H1 (cell line): ENCODE results near the gene MRTFA. TPM values are rescaled to one million over a fixed set of nuclear protein-coding genes. Genes with fewer than 3 reads are reported as not detected.

Source experiments
- CTCF ChIA-PET: fragments of 300-600 bp; sonication (Branson Sonifier 250); formaldehyde crosslinking; loops from one replicate; lab custom pipeline; 2021; ENCODE audit not compliant: partially characterized antibody; lab: Charles Lee
- POLR2A ChIA-PET: fragments of 300-600 bp; sonication (Branson Sonifier 250); formaldehyde crosslinking; loops from one replicate; lab custom pipeline; 2021; ENCODE audit warnings: inconsistent platforms; ENCODE audit not compliant: partially characterized antibody; lab: Charles Lee
- DNase-seq, 2 experiments: peaks; one replicate each; pipeline versions ENCODE4 v3.0.0 to v3.0.0-alpha.2; 2010 to 2022; ENCODE audit warnings: low spot score in 2 of 2, low read depth in 1 of 2, mixed read lengths in 1 of 2
- FAIRE-seq: peaks from 2 replicates; lab custom pipeline; 2011; peaks lifted over from hg19 to GRCh38; lab: Jason Lieb, UNC
- H2AFZ ChIP-seq: 2 replicates; pipeline ENCODE4 v1.8.1; 2012; ENCODE audit warnings: low read length, inconsistent platforms
- H2AK5ac ChIP-seq: 2 replicates; pipeline ENCODE4 v1.6.1; 2013; ENCODE audit warnings: low read depth, low read length
- H2BK120ac ChIP-seq: replicated peaks from 2 replicates; pipeline ENCODE3; 2013; ENCODE audit warnings: low read depth, low read length, inconsistent platforms
- H2BK12ac ChIP-seq: 2 replicates; pipeline ENCODE4 v1.6.1; 2013; ENCODE audit warnings: low read depth, low read length
- H2BK15ac ChIP-seq: 2 replicates; pipeline ENCODE4 v1.6.1; 2013; ENCODE audit warnings: low read length
- H2BK20ac ChIP-seq: 2 replicates; pipeline ENCODE4 v1.6.1; 2013; ENCODE audit warnings: low read length
- H2BK5ac ChIP-seq: 2 replicates; pipeline ENCODE4 v1.6.1; 2013; ENCODE audit warnings: low read depth, low read length
- H3K14ac ChIP-seq: 2 replicates; pipeline ENCODE4 v1.6.1; 2013; ENCODE audit warnings: inconsistent platforms; ENCODE audit not compliant: insufficient read length
- H3K18ac ChIP-seq: 2 replicates; pipeline ENCODE4 v1.6.1; 2013; ENCODE audit warnings: low read length; ENCODE audit errors: extremely low read depth
- H3K23ac ChIP-seq: 2 replicates; pipeline ENCODE4 v1.6.1; 2013; ENCODE audit warnings: inconsistent platforms; ENCODE audit not compliant: insufficient read length
- H3K23me2 ChIP-seq: 2 replicates; pipeline ENCODE4 v1.6.1; 2013; ENCODE audit warnings: low read depth, low read length
- H3K27ac ChIP-seq: 2 replicates; pipeline ENCODE4 v1.6.1; 2011; ENCODE audit warnings: low read depth, low read length, inconsistent platforms
- H3K27me3 ChIP-seq, 4 experiments: replicated peaks in 1 of 4; 1 replicate in 1 of 4; 2 replicates in 3 of 4; pipeline versions ENCODE4 v1.6.1 to v1.8.1; 2011 to 2013; ENCODE audit warnings: low read length in 3 of 4, mild to moderate bottlenecking in 3 of 4, inconsistent platforms in 2 of 4, mixed read lengths in 2 of 4, moderate library complexity in 1 of 4; ENCODE audit not compliant: control insufficient read depth in 3 of 4, insufficient read depth in 3 of 4; ENCODE audit errors: extremely low read depth in 1 of 4
- H3K36me3 ChIP-seq, 4 experiments: 2 replicates each; pipeline versions ENCODE4 v1.6.1 to v1.8.1; 2011 to 2013; ENCODE audit warnings: mild to moderate bottlenecking in 4 of 4, low read length in 3 of 4, moderate library complexity in 2 of 4, control low read depth in 1 of 4, inconsistent platforms in 1 of 4; ENCODE audit not compliant: insufficient read depth in 4 of 4, control insufficient read depth in 2 of 4
- H3K4ac ChIP-seq: replicated peaks from 2 replicates; pipeline ENCODE3; 2013; ENCODE audit warnings: low read length, low read depth, mixed read lengths, inconsistent platforms; ENCODE audit not compliant: insufficient read length
- H3K4me1 ChIP-seq, 4 experiments: replicated peaks in 1 of 4; 1 replicate in 1 of 4; 2 replicates in 3 of 4; pipeline versions ENCODE4 v1.6.1 to v1.8.1; 2011 to 2013; ENCODE audit warnings: low read length in 3 of 4, inconsistent platforms in 2 of 4, mixed read lengths in 1 of 4; ENCODE audit not compliant: insufficient read depth in 4 of 4, control insufficient read depth in 3 of 4
- H3K4me2 ChIP-seq, 2 experiments: 2 replicates each; pipeline versions ENCODE4 v1.6.1 to v1.8.1; 2011 to 2013; ENCODE audit warnings: low read depth in 2 of 2, low read length in 2 of 2, control low read depth in 1 of 2, inconsistent platforms in 1 of 2, mild to moderate bottlenecking in 1 of 2; ENCODE audit not compliant: insufficient read depth in 1 of 2
- H3K4me3 ChIP-seq, 4 experiments: fragments of 200-600, 300-600 bp in 1 of 4; sonication (generic), shearing (Covaris generic), sonication (Bioruptor Twin) in 1 of 4; 2 replicates each; pipeline versions ENCODE4 v1.5.1 to v1.8.1; 2011 to 2016; ENCODE audit warnings: low read length in 4 of 4, low read depth in 3 of 4, control low read depth in 2 of 4, inconsistent platforms in 2 of 4, mild to moderate bottlenecking in 2 of 4, mixed read lengths in 1 of 4, moderate library complexity in 1 of 4; ENCODE audit not compliant: insufficient read depth in 2 of 4; ENCODE audit errors: extremely low read depth in 1 of 4
- H3K56ac ChIP-seq: replicated peaks from 2 replicates; pipeline ENCODE3; 2013; ENCODE audit warnings: low read depth, mild to moderate bottlenecking, mixed read lengths, low read length, inconsistent platforms; ENCODE audit not compliant: insufficient read length
- H3K79me1 ChIP-seq: 2 replicates; pipeline ENCODE4 v1.6.1; 2013; ENCODE audit warnings: low read depth, low read length, control low read depth
- H3K79me2 ChIP-seq, 2 experiments: 2 replicates each; pipeline versions ENCODE4 v1.6.1 to v1.8.1; 2012 to 2013; ENCODE audit warnings: low read length in 2 of 2, mild to moderate bottlenecking in 2 of 2, inconsistent platforms in 1 of 2; ENCODE audit not compliant: insufficient read depth in 2 of 2, control insufficient read depth in 1 of 2
- H3K9ac ChIP-seq, 4 experiments: replicated peaks in 1 of 4; 1 replicate in 1 of 4; 2 replicates in 3 of 4; pipeline versions ENCODE4 v1.6.1 to v1.8.1; 2011 to 2013; ENCODE audit warnings: low read depth in 3 of 4, low read length in 3 of 4, control low read depth in 2 of 4, mild to moderate bottlenecking in 2 of 4, moderate library complexity in 2 of 4, inconsistent platforms in 1 of 4; ENCODE audit errors: extremely low read depth in 1 of 4
- H3K9me3 ChIP-seq, 2 experiments: 2 replicates each; pipeline versions ENCODE4 v1.6.1 to v1.8.1; 2012 to 2013; ENCODE audit warnings: mild to moderate bottlenecking in 2 of 2, moderate library complexity in 2 of 2, control low read depth in 1 of 2, inconsistent platforms in 1 of 2, low read depth in 1 of 2, low read length in 1 of 2, mixed read lengths in 1 of 2; ENCODE audit not compliant: insufficient read depth in 2 of 2
- H4K20me1 ChIP-seq, 2 experiments: replicated peaks in 1 of 2; 2 replicates each; pipeline versions ENCODE3 to v1.8.1; 2011 to 2013; ENCODE audit warnings: inconsistent platforms in 2 of 2, low read length in 2 of 2, mild to moderate bottlenecking in 1 of 2; ENCODE audit not compliant: insufficient read depth in 2 of 2, control insufficient read depth in 1 of 2
- H4K5ac ChIP-seq: 2 replicates; pipeline ENCODE4 v1.6.1; 2013; ENCODE audit warnings: low read length, low read depth, mixed read lengths, inconsistent platforms; ENCODE audit not compliant: insufficient read length
- H4K8ac ChIP-seq: 2 replicates; pipeline ENCODE4 v1.8.0; 2013; ENCODE audit warnings: mild to moderate bottlenecking, moderate library complexity, low read length, inconsistent platforms; ENCODE audit not compliant: insufficient read depth; ENCODE audit errors: extremely low read depth
- H4K91ac ChIP-seq: replicated peaks from 2 replicates; pipeline ENCODE3; 2013; ENCODE audit warnings: low read length, mixed read lengths, inconsistent platforms; ENCODE audit not compliant: insufficient read length
- FOSL1 ChIP-seq: IDR thresholded peaks from 2 replicates; pipeline ENCODE4 v1.6.1; 2011; ENCODE audit warnings: mild to moderate bottlenecking, low read depth, low read length, moderate library complexity; ENCODE audit not compliant: insufficient read depth
- HDAC6 ChIP-seq: IDR thresholded peaks from one replicate; pipeline ENCODE4 v1.7.1; 2012; ENCODE audit warnings: low read depth, mild to moderate bottlenecking, inconsistent platforms, low read length, moderate library complexity
- JUN ChIP-seq: IDR thresholded peaks from 2 replicates; pipeline ENCODE4 v1.6.1; 2011; ENCODE audit warnings: low read depth, mild to moderate bottlenecking, improper control_type of control experiment, low read length
- MAX ChIP-seq: IDR thresholded peaks from 2 replicates; pipeline ENCODE4 v1.6.1; 2012; ENCODE audit warnings: inconsistent platforms
- NANOG ChIP-seq: IDR thresholded peaks from 2 replicates; pipeline ENCODE4 v1.6.1; 2011; ENCODE audit warnings: low read length, low read depth, mild to moderate bottlenecking, inconsistent platforms; ENCODE audit not compliant: insufficient read depth, poor library complexity, severe bottlenecking
- POLR2AphosphoS5 ChIP-seq: IDR thresholded peaks from 2 replicates; pipeline ENCODE4 v1.6.1; 2011; ENCODE audit warnings: low read depth, low read length
- TAF1 ChIP-seq: IDR thresholded peaks from 2 replicates; pipeline ENCODE4 v1.6.1; 2011; ENCODE audit warnings: mild to moderate bottlenecking, low read depth, low read length
- WGBS, 2 experiments: shearing (Covaris generic) in 1 of 2; methylation state at CpG; one replicate each; pipeline versions ENCODE4 v1.1.6 to v1.1.7; 2013 to 2015; ENCODE audit warnings: low lambda C conversion rate in 2 of 2, mixed read lengths in 2 of 2, inconsistent platforms in 1 of 2, low coverage in 1 of 2, missing lambda C conversion rate in 1 of 2; ENCODE audit not compliant: insufficient replicate concordance in 2 of 2, insufficient coverage in 1 of 2, insufficient read length in 1 of 2; ENCODE audit errors: extremely low coverage in 1 of 2, missing lambda C conversion rate in 1 of 2; 5-methylcytosine and 5-hydroxymethylcytosine counted together
- polyA plus RNA-seq, 7 experiments: library from polyadenylated mRNA; depleted of rRNA in 3 of 7; stranded (reverse) in 5 of 7; unstranded in 2 of 7; fragments of >200 nt in 5 of 7; fragments of 200-250 nt in 2 of 7; gene quantifications; 1 replicate in 5 of 7; 2 replicates in 1 of 7; 4 replicates in 1 of 7; pipeline versions ENCODE4 v1.2.1 to v1.2.3, GENCODE V29; 2011 to 2013; ENCODE audit warnings: missing spikeins in 2 of 7, mixed read lengths in 2 of 7
- total RNA-seq: library from RNA; stranded (reverse); fragmentation: NEBNext Ultra II Directional; extraction: Animal tissue kit (Norgen Biotek cat#: 25700); gene quantifications from 2 replicates; pipeline ENCODE4 v1.2.1, GENCODE V29; 2021

MRTFA gene
- total and polyA plus RNA-seq, 2 of the 8 experiments (the other 6 are each of a cell fraction or from before 2014, with no cell fraction given) = 5.4 to 37.9 TPM

DNA sequence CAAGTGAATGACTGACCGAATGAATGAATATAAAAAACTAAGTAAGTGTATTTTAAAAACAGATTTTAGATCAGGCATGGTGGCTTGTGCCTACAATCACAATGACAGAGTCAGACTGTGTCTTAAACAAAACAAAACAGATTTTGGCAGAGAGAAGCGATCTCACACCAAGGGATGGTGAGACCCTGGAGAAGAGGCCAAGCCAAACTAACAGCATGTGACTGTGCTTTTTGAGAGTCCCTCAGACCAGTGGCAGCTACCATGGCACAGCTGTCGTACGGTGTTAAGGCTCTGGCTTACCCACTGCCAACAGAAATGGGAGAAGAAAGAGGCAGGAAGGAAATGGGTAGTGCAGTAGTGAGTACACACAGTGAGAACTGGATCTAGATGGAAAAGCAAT is 205.5 kb downstream of the MRTFA start:
- Histone ChIP-seq H2BK15ac (no peak overlapping the region), H3K23me2 (no peaks in the 10 kb centered on the region), H3K4me2 (no peak overlapping the region), H2BK120ac (no peak overlapping the region), H3K4me1 (no peaks in the 10 kb centered on the region), H4K8ac (no peak overlapping the region), H3K9me3 (no peaks in the 10 kb centered on the region), H3K18ac (no peak overlapping the region), H3K9ac (no peak overlapping the region), H3K14ac (no peak overlapping the region), H4K5ac (no peak overlapping the region), H3K79me2 (no peaks in the 10 kb centered on the region), H3K27me3 (no peaks in the 10 kb centered on the region), H2AFZ (no peak overlapping the region), H4K91ac (no peak overlapping the region), H4K20me1 (peaks cover 0 to 3% of the 10 kb centered on the region in 2 experiments), H3K36me3 (peaks cover 0 to 13% (median 4%) of the 10 kb centered on the region in 4 experiments; a peak in 5 of 8 replicates), H3K23ac (no peak overlapping the region), H2BK12ac (no peak overlapping the region), H2BK5ac (no peak overlapping the region), H3K4me3 (no peak overlapping the region), H2BK20ac (no peak overlapping the region), H3K27ac (no peak overlapping the region), H2AK5ac (no peak overlapping the region), H3K56ac (no peak overlapping the region), H3K4ac (no peak overlapping the region), H3K79me1 (peaks cover 1% of the 10 kb centered on the region; the same call in 1 of the 2 replicates)
- FAIRE-seq (no peak), DNase-seq (no peak)
- 87% methylated on average over 4 of the region's 4 CpGs; no CpG with 5 or more reads in 1 of the 2 experiments for WGBS, 2 experiments
- ChIA-PET CTCF (interaction anchor here (0.6 to 2.4 kb wide), 3 partner anchors 18 to 231 kb away, joined by 3 to 11 read pairs (median 4); no protein-coding TSS in a partner anchor), POLR2A (interaction anchor here (0.6 kb wide), 1 partner anchor 1122 kb away, joined by 3 read pairs; no protein-coding TSS in a partner anchor)
- no peak for TF ChIP-seq HDAC6
- no peak for TF ChIP-seq JUN
- no peak for TF ChIP-seq POLR2AphosphoS5
- TF ChIP-seq FOSL1 = no peak
- TF ChIP-seq NANOG = no peak
- no peak for TF ChIP-seq MAX
- no peak for TF ChIP-seq TAF1
